Measurements from ENCODE around the gene NKX2-1.
"Not testable (repeated sequence)": the region's sequence is repeated elsewhere in the genome, so short reads cannot be mapped to it uniquely, and the experiment has no call there.

NKX2-1 gene

GRCh38 chr14:36478782-36479181 is 41.2 kb downstream of the NKX2-1 start:
- no peak for DNase-seq (ENCODE audit: low spot score)
- TF ChIP-seq, protein P1, sequence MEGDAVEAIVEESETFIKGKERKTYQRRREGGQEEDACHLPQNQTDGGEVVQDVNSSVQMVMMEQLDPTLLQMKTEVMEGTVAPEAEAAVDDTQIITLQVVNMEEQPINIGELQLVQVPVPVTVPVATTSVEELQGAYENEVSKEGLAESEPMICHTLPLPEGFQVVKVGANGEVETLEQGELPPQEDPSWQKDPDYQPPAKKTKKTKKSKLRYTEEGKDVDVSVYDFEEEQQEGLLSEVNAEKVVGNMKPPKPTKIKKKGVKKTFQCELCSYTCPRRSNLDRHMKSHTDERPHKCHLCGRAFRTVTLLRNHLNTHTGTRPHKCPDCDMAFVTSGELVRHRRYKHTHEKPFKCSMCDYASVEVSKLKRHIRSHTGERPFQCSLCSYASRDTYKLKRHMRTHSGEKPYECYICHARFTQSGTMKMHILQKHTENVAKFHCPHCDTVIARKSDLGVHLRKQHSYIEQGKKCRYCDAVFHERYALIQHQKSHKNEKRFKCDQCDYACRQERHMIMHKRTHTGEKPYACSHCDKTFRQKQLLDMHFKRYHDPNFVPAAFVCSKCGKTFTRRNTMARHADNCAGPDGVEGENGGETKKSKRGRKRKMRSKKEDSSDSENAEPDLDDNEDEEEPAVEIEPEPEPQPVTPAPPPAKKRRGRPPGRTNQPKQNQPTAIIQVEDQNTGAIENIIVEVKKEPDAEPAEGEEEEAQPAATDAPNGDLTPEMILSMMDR (IDR thresholded peaks at IDR 0.05; ENCODE audit: extremely low read depth, missing control alignments): no peak

- no peak for DNase-seq (ENCODE audit: low spot score)
- TF ChIP-seq, protein P1 (IDR thresholded peaks at IDR 0.05; ENCODE audit: extremely low read depth, missing control alignments): no peak
Measured at GRCh38 chr14:36477266-36477665, 42.8 kb downstream of the NKX2-1 start.

- not testable (repeated sequence) for DNase-seq (ENCODE audit: low spot score)
Measured at GRCh38 chr14:36476061-36476460, 44.0 kb downstream of the NKX2-1 start.

DNA sequence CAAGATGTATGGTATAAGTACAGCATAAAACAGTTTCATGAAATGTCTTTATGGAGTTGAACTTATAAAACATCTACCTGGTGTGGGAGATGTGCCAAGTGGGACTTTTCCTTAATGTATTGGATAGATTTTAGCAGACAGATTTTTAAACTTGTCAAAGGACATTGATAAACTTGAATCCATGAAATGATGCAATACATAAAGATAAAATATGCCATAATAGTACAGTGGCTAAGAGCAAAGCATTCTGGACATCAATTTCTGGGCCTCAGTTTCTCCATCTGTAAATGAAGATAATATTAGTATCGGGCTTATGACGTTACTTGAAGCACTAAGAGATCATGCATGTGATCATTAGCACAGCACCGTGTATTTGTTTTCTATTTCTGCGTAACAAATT is 45.4 kb downstream of the NKX2-1 start:
- DNase-seq (ENCODE audit: low spot score): no peak
- TF ChIP-seq, protein P1 (IDR thresholded peaks at IDR 0.05; ENCODE audit: extremely low read depth, missing control alignments): no peak

GRCh38 chr14:36471431-36471830 is 48.6 kb downstream of the NKX2-1 start:
- DNase-seq (ENCODE audit: low spot score): no peak
- TF ChIP-seq, protein P1 (IDR thresholded peaks at IDR 0.05; ENCODE audit: extremely low read depth, missing control alignments): no peak

DNA sequence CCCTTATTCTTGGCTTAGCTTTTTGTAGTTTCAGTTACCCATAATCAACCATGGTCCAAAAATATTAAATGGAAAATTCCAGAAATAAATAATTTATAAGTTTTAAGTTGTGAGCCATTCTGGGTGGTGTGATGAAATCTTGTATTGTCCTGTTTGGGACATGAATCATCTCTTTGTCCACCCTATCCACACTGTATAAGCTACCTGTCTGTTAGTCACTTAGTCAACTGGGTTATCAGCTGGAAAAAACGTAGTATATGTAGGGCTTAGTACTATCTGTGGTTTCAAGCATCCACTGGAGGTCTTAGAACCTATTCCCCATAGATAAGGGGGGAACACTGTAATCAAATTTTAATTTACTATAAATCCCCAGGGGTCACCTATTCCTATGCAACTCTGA is 52.7 kb downstream of the NKX2-1 start:
- TF ChIP-seq, protein P1 (IDR thresholded peaks at IDR 0.05; ENCODE audit: extremely low read depth, missing control alignments): no peak
- no peak for DNase-seq (ENCODE audit: low spot score)

Measured in GM20000 (cell line).